Measurements from ENCODE around the gene AVEN. TPM values are rescaled to one million over a fixed set of nuclear protein-coding genes. Genes with fewer than 3 reads are reported as not detected.

Gene AVEN
- total and polyA plus RNA-seq, 2 of the 4 experiments (the other 2 are of a cell fraction), result 9.1 to 17.6 TPM

- Histone ChIP-seq H2BK20ac (ENCODE audit: low read depth, low read length) (0 out of 2 replicates have a peak overlapping the region, but pooled peaks have one; percentile 55), H4K8ac (ENCODE audit: low read depth in 2 of 2, low read length in 2 of 2) (no peak overlapping the region), H3K4me3 (ENCODE audit: insufficient read depth, low read depth, low read length) (no peak overlapping the region), H2BK15ac (ENCODE audit: low read depth, low read length) (no peak overlapping the region), H3K4me1 (ENCODE audit: control insufficient read depth, insufficient read depth, low read length) (peaks cover 11% of the 10 kb centered on the region), H3K9me1 (ENCODE audit: insufficient read depth, low read length) (peaks cover 12% of the 10 kb centered on the region), H3K79me1 (ENCODE audit: low read depth in 1 of 2, low read length in 2 of 2) (peaks cover 8 to 10% of the 10 kb centered on the region in 2 experiments; a peak in 3 of 4 replicates), H3K9ac (ENCODE audit: low read depth, low read length) (no peak overlapping the region), H4K20me1 (ENCODE audit: insufficient read depth, low read length) (peaks cover 2% of the 10 kb centered on the region; the same call in 1 of the 2 replicates), H2BK120ac (ENCODE audit: low read depth, low read length) (no peak overlapping the region), H3K27ac (ENCODE audit: insufficient read depth, low read length) (no peak overlapping the region), H3K36me3 (ENCODE audit: control insufficient read depth, insufficient read depth, low read length) (no peaks in the 10 kb centered on the region), H3K4ac (ENCODE audit: low read depth, low read length) (0 out of 2 replicates have a peak overlapping the region, but pooled peaks have one; percentile 6), H3K14ac (replicated peaks; ENCODE audit: low read depth, low read length) (peak overlapping the region; percentile 53; the same call in 1 of the 2 replicates), H2AFZ (replicated peaks; ENCODE audit: low read length, poor library complexity) (no peak overlapping the region), H3K18ac (ENCODE audit: low read depth, low read length) (peak overlapping the region; percentile 20; the same call in 1 of the 2 replicates), H3K56ac (ENCODE audit: extremely low read depth, insufficient read depth, low read length) (no peak overlapping the region), H2AK9ac (replicated peaks; ENCODE audit: low read depth, low read length, poor library complexity) (no peak overlapping the region), H3K4me2 (ENCODE audit: low read depth, low read length) (peak overlapping the region; percentile 30; the same call in 1 of the 2 replicates), H4K91ac (ENCODE audit: insufficient read depth, low read depth, low read length) (no peak overlapping the region), H3K23ac (ENCODE audit: low read depth, low read length) (no peak overlapping the region), H3K9me3 (ENCODE audit: control insufficient read depth, insufficient read depth, low read length) (no peaks in the 10 kb centered on the region), H3K27me3 (ENCODE audit: control insufficient read depth, insufficient read depth, low read length) (no peaks in the 10 kb centered on the region), H2AK5ac (ENCODE audit: low read depth, low read length) (no peak overlapping the region), H2BK5ac (ENCODE audit: low read depth, low read length, poor library complexity, severe bottlenecking) (peak overlapping the region; percentile 31), H4K5ac (ENCODE audit: low read depth, low read length) (no peak overlapping the region)
- no TSS peak for BruUV-seq (replicated peaks)
- CTCF ChIA-PET, result no interaction called here
- TF ChIP-seq FOS (IDR thresholded peaks at IDR 0.05; ENCODE audit: low read depth, low read length) (peak; percentile 31; the same call in 1 of the 2 replicates), MAFK (IDR thresholded peaks at IDR 0.05; ENCODE audit: low read depth, low read length) (no peak), NFE2L2 (IDR thresholded peaks at IDR 0.05; ENCODE audit: low read depth, low read length) (peak; percentile 25; the same call in 1 of the 2 replicates), MAZ (IDR thresholded peaks at IDR 0.05; ENCODE audit: borderline replicate concordance, low read depth, low read length) (no peak)
- TF ChIP-seq, protein P1, sequence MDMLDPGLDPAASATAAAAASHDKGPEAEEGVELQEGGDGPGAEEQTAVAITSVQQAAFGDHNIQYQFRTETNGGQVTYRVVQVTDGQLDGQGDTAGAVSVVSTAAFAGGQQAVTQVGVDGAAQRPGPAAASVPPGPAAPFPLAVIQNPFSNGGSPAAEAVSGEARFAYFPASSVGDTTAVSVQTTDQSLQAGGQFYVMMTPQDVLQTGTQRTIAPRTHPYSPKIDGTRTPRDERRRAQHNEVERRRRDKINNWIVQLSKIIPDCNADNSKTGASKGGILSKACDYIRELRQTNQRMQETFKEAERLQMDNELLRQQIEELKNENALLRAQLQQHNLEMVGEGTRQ (IDR thresholded peaks at IDR 0.05; ENCODE audit: low read depth, low read length), result no peak
- no CpG with 5 or more reads among the region's 3 CpGs for WGBS, 2 experiments (ENCODE audit: extremely low coverage in 2 of 2, insufficient read length in 1 of 2)
- dilution Hi-C loops (cut with HindIII; ENCODE audit: low sequenced_read_pairs, unreplicated experiment) (no loop called here), intact Hi-C loops (cut with micrococcal nuclease) (no loop called here), in situ Hi-C loops (cut with MboI; ENCODE audit: low sequenced_read_pairs) (no loop called here)
- peak; percentile 72 for ATAC-seq (ENCODE audit: low read depth)
- peak; percentile 69 for DNase-seq
- POLR2A ChIA-PET (ENCODE audit: unreplicated experiment), result no interaction called here
Observed at GRCh38 chr15:33910741-33911140, 128.3 kb downstream of the AVEN start.

Measured in IMR-90 (cell line).